NCI-H146 treated with DMSO at 0.1 percent for 48 hours (cell line): ENCODE results near the gene G6PC3.
A peak's percentile ranks its signal among the peaks of the same experiment; 100 is the strongest.
"Not testable (repeated sequence)": the region's sequence is repeated elsewhere in the genome, so short reads cannot be mapped to it uniquely, and the experiment has no call there.

Experiments used
- DNase-seq: peaks from one replicate; lab custom pipeline; 2025; ENCODE audit not compliant: unreplicated experiment; lab: John Stamatoyannopoulos, UW

The G6PC3 gene

GRCh38 chr17:44082256-44082927 is 11.9 kb downstream of the G6PC3 start:
- no peak for DNase-seq

DNA sequence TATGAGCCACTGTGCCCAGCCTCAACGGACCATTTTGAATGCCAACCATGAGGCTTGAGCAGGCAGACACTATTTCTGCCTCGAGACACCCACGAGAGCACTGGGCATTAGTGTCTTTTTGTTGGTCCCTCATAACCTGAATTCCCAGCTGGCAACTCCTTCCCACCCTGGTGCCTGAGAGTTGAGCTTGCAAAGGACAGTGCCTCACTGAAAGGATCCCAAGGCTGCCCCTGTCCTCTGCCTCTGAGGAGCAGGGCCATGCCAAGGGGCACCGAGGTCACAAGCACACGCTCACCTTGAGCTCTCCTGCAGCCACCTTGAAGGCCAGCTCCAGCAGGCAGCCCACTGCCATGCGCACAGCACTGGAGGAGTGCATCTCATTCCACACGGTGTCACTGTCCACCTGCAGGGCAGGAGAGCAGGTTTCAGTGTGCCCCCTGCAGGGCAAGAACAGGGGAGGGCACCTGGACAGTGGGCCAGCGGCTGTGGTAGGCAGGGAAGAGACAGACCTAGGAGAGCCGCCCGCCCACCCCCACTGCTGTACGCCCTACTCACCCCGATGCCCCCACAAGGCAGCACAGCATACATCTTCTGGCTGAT is 12.8 kb downstream of the G6PC3 start:
- DNase-seq, result peak; percentile 26

- no peak for DNase-seq
Measured at GRCh38 chr17:44084131-44084538, 13.6 kb downstream of the G6PC3 start.

DNA sequence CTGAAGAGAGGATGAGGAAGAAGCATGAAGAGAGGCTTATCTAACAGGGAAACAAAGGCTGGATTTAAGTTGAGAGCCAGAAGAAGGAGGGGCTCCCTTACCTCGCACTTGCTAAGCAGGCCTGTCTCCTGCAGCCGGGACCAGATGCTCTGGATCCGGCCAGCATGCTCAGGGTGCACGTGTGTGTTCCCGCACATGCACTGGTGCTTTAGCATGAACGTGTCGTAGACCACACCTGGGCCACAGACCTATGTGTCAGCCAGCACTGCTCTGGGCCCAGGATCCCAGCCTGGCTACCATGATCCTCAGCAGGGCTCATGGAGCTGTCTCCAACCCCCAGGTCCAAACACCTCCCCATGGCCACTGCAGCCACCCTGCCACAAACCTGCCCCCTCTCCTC is 14.4 kb downstream of the G6PC3 start:
- no peak for DNase-seq

- DNase-seq, result no peak
Measured at GRCh38 chr17:44085908-44086307, 15.4 kb downstream of the G6PC3 start.

DNA sequence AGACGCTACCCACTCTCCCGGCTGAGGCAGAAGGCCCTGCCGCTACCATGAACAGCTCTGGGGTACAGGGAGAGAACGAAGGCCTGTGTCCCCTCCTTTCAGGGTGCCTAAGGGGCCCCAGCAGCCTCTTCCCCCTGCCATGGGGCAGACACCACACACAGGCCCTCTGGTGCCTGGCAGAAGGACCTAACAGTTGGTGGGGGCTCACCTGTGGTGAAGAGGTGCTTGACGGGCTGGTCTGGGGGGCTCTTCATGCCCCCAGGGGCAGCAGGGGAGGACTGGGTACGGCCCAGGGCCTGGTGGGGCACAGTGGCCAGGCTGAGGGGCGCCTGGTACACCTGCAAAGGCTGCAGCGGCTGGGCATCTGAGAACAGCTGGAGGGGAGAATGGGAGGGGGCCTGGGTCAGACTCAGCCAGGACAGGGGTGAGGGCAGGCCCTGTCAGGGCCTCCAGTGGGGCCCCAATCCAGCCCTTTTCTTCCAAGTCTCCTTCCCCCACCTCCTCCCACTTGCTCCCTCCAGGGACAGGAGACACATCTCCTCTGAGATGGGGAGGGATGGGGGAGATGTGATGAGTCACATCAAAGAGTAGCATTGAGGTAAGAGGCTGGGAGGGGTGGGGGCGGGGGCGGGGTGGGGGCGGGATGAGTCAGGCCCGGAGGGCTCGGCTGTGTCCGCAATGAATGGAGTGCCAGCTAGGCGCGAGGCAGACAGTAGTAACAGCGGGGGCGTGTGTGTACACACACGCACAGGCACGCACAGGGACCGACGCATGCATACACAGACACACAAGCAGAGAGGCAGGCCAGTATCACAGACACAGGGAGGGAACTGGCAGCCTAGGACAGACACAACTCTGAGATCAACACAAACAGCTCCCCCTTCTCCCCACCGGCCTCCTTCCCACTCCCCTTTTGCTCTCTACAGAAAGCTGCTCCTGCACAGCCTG is 16.1 kb downstream of the G6PC3 start:
- no peak for DNase-seq

GRCh38 chr17:44087319-44087718 is 16.8 kb downstream of the G6PC3 start:
- DNase-seq, result no peak

DNA sequence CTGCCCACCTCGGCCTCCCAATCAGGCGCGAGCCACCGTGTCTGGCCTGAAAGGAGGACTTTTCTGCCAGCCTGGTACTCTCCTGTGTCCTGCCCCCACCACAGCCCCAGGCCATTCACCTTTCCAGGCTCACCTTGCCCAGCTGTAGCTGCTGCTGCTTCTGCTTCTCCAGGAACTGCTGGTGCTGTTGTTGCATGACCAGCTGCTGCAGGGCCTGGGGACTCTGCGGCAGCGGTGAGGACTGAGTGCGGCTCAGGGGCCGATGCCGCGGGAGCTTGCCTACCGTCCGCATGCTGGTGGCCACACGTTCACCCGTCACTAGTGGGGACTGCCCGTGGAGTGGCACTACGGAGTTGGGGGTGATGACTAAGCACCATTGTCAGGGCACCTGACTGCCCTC is 17.7 kb downstream of the G6PC3 start:
- DNase-seq, result no peak

GRCh38 chr17:44091200-44091997 is 20.9 kb downstream of the G6PC3 start:
- DNase-seq, result no peak

DNA sequence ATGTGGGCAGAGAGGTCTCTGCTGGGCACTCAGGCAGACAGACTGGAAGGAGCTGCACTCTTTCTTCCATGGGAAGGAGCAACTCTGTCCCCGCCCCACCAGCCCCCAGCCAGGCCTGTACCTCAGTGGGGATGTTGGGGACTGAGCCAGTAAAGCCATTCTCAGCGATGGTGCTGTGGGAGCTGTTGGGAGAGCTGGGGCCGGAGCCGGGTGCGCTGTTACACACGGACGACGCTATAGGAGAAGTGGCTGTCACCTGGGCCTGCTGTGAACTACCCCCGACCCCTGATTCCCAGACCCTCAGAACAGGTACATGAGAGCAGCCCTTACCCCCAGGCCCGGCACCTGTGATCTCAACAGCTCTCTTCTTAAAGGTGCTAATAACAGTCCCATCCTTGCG is 21.5 kb downstream of the G6PC3 start:
- DNase-seq, result no peak

DNA sequence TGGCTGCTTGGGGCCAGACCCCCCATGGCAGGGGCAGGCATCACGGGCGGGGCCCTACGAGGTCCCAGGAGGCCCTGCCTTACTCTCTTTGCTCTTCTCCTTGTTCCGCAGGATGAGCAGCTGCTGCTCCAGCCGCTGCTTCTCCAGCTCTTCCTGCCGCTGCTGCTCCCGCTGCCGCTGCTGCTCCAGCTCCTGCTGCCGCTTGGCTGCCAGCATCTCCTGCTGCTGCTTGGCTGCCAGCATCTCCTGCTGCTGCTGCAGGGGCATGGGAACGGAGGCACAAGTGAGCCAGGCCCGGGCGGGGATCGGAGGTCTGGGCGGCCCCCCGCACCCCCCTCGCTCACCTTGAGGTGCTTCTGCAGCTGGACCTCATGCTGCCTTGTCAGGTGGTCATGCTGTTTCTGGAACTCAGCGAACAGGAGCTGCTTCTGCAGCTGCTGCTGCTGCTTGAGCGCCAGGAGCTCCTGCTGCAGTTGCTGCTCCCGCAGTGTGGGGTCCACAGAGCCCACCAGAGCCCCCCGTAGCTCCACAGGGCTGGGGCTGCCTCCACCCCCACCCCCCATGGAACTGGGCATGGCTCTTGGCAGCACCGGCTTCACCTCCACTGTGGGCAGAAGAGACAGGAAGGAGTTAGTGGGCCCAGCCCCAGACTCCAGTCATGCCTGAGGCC is 22.8 kb downstream of the G6PC3 start:
- DNase-seq, result no peak

- DNase-seq, result no peak
Measured at GRCh38 chr17:44094701-44095387, 24.3 kb downstream of the G6PC3 start.

- no peak for DNase-seq
Measured at GRCh38 chr17:44095388-44095646, 24.8 kb downstream of the G6PC3 start.

DNA sequence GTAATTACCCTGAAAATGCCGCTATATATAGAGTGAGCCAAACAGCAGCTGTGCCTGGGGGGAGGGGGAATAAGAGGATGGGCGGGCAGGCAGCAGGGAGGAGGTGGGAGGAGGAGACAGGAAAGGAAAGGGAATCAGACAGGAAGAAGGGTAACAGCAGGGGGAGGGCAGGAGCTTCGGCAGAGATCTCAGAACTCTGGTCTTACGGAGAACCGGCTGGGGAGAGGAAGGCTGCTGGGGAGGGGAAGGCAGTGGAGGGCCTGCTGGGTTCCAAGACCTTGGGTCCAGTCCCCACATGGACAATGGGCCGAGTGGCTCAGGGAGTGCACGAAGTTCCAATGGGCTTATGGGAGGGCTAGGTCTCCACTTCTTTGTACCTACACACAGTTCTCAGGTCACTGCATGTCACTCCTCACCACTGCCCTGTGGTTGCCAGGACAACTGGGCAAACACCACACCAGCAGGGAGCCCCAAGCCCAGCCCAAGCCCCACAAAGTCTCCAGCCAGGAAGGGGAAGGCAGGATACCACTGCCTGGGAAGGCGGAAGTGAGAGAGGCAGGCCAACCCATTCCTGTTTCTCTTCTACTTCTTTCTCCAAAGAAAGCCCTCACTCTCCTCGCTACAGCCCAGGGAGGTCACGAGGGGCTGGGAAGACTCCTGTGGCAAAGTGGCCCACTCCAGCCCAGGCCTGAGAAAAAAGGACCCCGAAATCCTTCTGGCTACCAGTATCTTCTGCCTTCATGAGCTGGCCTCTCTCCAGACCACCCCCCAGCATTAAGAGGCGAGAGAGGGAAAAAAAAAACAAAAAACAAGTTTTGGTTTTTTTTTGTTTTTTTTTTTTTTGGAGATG is 25.3 kb downstream of the G6PC3 start:
- DNase-seq, result peak; percentile 93

- no peak for DNase-seq
Measured at GRCh38 chr17:44097110-44097958, 26.8 kb downstream of the G6PC3 start.

DNA sequence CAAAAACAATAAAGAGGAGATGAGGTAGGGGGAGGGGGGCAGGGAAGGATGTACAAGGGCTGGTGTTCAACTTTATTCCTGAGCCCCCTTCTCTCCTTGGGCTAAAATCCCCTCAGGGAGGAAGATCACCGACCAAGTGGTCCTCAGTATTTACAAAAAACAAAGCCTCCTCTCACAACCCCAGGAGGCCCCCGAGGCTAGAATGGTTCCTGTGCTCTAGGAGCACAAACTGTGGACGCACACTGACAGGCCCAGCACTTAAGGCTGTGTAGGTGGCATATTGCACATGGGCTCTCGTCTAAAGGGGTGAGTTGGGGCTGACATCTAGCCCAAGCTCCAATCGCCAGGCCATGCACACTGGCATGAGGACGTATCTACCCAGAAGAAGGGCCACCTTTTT is 31.3 kb downstream of the G6PC3 start:
- DNase-seq, result not testable (repeated sequence)

DNA sequence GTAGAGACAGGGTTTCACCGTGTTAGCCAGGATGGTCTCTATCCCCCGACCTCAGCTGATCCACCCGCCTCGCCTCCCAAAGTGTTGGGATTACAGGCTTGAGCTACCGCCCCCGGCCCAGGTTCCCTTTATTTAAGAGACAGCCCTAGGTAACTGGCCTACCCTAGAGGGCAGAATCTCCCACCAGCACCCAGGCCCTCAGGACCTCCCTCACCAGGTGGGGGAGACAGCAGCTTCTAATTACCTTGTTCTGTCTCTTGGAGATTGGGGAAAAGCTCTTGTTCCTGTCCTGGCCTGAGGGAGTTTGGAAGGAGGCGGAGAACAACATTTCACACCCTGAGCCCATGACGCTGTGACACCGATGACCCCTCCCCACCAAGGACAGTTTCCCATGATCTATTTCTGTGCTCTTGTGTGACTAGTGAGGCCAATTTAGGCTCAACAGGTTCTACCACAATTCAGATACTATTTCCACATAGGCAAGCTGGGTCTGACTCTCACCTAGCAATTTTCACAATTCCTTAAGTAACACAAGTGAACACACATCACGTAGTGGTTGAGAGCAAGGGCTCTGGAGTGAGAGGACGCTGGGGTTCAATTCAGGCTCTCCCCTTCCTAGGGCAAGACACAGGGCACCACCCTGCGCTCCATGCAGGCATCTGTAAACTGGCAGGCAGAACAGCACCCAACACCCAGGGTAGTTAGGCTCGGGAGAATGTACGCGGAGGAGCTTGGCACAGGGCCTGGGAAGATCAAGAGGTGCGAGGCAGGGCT is 32.5 kb downstream of the G6PC3 start:
- DNase-seq, result no peak

DNA sequence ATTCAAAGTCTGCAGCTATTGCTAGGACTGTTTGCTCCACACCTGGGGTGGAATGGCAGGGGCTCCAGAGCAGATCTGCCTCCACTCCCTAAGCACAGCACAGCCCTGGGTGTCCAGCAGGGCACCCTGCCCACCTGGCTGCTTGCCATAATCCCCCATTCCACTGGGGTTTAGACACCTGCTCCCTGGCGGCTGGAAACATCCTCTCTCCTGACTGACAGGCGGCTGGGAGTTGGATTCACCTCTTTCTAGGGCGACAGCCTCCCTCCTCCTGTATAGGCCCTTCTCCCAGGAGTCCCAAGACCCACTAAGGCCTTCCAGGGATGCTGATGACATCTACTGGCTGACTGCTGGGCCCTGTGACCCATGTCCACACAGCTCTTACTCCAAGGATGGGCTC is 34.9 kb downstream of the G6PC3 start:
- no peak for DNase-seq
